Neural progenitor cell (in vitro differentiated cells): ENCODE results near the gene FAT2. TPM values are rescaled to one million over a fixed set of nuclear protein-coding genes. Genes with fewer than 3 reads are reported as not detected.

ENCODE experiments used
- DNase-seq: peaks from one replicate; pipeline ENCODE4 v3.0.0-alpha.2; 2016; ENCODE audit warnings: low spot score
- H2AFZ ChIP-seq: fragments of 200-600 bp; sonication (generic); replicated peaks from 2 replicates; pipeline ENCODE4 v1.6.1; 2016; ENCODE audit warnings: antibody characterized with exemption
- H3F3A ChIP-seq: fragments of 200-600 bp; sonication (generic); 2 replicates; pipeline ENCODE4 v1.6.1; 2016; ENCODE audit warnings: antibody characterized with exemption, low read depth
- H3K27ac ChIP-seq: fragments of 200-600 bp; sonication (generic); 2 replicates; pipeline ENCODE4 v1.5.1; 2016; ENCODE audit warnings: mild to moderate bottlenecking
- H3K27me3 ChIP-seq: fragments of 200-600 bp; sonication (generic); 2 replicates; pipeline ENCODE4 v1.6.1; 2016; ENCODE audit warnings: mild to moderate bottlenecking, moderate library complexity
- H3K36me3 ChIP-seq: fragments of 200-600 bp; sonication (generic); 2 replicates; pipeline ENCODE4 v1.5.1; 2016
- H3K4me1 ChIP-seq: fragments of 200-600 bp; sonication (generic); 2 replicates; pipeline ENCODE4 v1.6.1; 2016; ENCODE audit warnings: mixed run types
- H3K4me2 ChIP-seq: fragments of 200-600 bp; sonication (generic); 2 replicates; pipeline ENCODE4 v1.6.1; 2016
- H3K4me3 ChIP-seq: fragments of 200-600 bp; sonication (generic); 2 replicates; pipeline ENCODE4 v1.5.1; 2016
- H3K79me2 ChIP-seq: fragments of 200-600 bp; sonication (generic); 2 replicates; pipeline ENCODE4 v1.6.1; 2016; ENCODE audit warnings: low read depth
- H3K9ac ChIP-seq: fragments of 200-600 bp; sonication (generic); 2 replicates; pipeline ENCODE4 v1.6.1; 2016
- H3K9me3 ChIP-seq: fragments of 200-600 bp; sonication (generic); 2 replicates; pipeline ENCODE4 v1.5.1; 2016; ENCODE audit warnings: low read depth
- H4K20me1 ChIP-seq: fragments of 200-600 bp; sonication (generic); 2 replicates; pipeline ENCODE4 v1.6.1; 2016; ENCODE audit warnings: low read depth
- H3K27ac Mint-ChIP-seq: 3 replicates; pipeline ENCODE4 v1.8.0; 2021; ENCODE audit warnings: mixed read lengths
- H3K27me3 Mint-ChIP-seq: 2 replicates; pipeline ENCODE4 v1.8.0; 2022; ENCODE audit warnings: low read depth, mild to moderate bottlenecking, inconsistent platforms, moderate library complexity, mixed read lengths; ENCODE audit not compliant: insufficient read depth
- H3K36me3 Mint-ChIP-seq: 3 replicates; pipeline ENCODE4 v1.8.0; 2021; ENCODE audit warnings: mixed read lengths
- H3K4me1 Mint-ChIP-seq: 3 replicates; pipeline ENCODE4 v1.8.0; 2021; ENCODE audit warnings: mixed read lengths
- H3K4me3 Mint-ChIP-seq: 3 replicates; pipeline ENCODE4 v1.8.0; 2021; ENCODE audit warnings: mild to moderate bottlenecking, moderate library complexity, mixed read lengths
- H3K9me3 Mint-ChIP-seq: 3 replicates; pipeline ENCODE4 v1.8.0; 2020; ENCODE audit warnings: mixed read lengths
- EZH2 ChIP-seq: fragments of 200-600 bp; sonication (generic); IDR thresholded peaks from 2 replicates; pipeline ENCODE4 v1.6.1; 2017; ENCODE audit warnings: antibody characterized with exemption, mild to moderate bottlenecking, moderate library complexity
- EZH2phosphoT487 ChIP-seq: fragments of 200-600 bp; sonication (generic); IDR thresholded peaks from 2 replicates; pipeline ENCODE4 v1.6.1; 2017; ENCODE audit warnings: antibody characterized with exemption
- total RNA-seq: library from RNA; depleted of rRNA; stranded (reverse); fragments of >200 nt; gene quantifications from 2 replicates; pipeline ENCODE4 v1.2.3, GENCODE V29; 2015; ENCODE audit warnings: low replicate concordance
- TF ChIP-seq, protein P1 (sequence below): fragments of 200-600 bp; sonication (generic); IDR thresholded peaks from 2 replicates; pipeline ENCODE4 v1.5.1; 2017; ENCODE audit warnings: antibody characterized with exemption, mild to moderate bottlenecking

FAT2 gene
- total RNA-seq, 1 donor from 2014 or later: 0.36 TPM

DNA sequence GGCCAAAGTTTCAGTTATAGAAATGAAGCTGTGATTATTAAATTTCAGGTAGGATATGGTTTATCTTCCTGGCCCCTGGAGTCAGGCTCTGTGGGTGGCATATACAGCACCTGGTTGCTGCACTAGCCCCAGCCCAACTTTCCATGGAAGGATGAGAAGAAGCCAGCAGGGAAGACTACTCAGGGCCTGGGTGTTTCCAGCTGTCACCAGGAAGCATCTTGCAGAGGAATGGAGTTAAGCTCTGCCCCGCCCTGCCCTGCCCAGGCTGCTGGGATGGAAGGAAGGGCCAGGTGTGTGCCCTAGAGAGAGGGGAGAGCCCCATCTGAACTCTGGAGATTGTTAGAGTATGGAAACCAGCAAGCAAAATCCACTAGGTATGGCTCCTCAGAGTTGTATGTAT is 42.8 kb upstream of the FAT2 start:
- Histone ChIP-seq H3K27ac (no peak overlapping the region), H3K36me3 (no peaks in the 10 kb centered on the region), H3K79me2 (no peaks in the 10 kb centered on the region), H3K4me3 (no peak overlapping the region), H3F3A (no peaks in the 10 kb centered on the region), H3K4me2 (no peak overlapping the region), H3K9ac (no peak overlapping the region), H4K20me1 (no peaks in the 10 kb centered on the region), H3K9me3 (no peaks in the 10 kb centered on the region), H2AFZ (no peak overlapping the region), H3K27me3 (no peaks in the 10 kb centered on the region), H3K4me1 (no peaks in the 10 kb centered on the region)
- TF ChIP-seq EZH2: no peak
- no peak for TF ChIP-seq EZH2phosphoT487
- TF ChIP-seq, protein P1, sequence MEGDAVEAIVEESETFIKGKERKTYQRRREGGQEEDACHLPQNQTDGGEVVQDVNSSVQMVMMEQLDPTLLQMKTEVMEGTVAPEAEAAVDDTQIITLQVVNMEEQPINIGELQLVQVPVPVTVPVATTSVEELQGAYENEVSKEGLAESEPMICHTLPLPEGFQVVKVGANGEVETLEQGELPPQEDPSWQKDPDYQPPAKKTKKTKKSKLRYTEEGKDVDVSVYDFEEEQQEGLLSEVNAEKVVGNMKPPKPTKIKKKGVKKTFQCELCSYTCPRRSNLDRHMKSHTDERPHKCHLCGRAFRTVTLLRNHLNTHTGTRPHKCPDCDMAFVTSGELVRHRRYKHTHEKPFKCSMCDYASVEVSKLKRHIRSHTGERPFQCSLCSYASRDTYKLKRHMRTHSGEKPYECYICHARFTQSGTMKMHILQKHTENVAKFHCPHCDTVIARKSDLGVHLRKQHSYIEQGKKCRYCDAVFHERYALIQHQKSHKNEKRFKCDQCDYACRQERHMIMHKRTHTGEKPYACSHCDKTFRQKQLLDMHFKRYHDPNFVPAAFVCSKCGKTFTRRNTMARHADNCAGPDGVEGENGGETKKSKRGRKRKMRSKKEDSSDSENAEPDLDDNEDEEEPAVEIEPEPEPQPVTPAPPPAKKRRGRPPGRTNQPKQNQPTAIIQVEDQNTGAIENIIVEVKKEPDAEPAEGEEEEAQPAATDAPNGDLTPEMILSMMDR: no peak
- Mint-ChIP-seq H3K36me3 (no peaks in the 10 kb centered on the region), H3K4me1 (no peaks in the 10 kb centered on the region), H3K9me3 (no peaks in the 10 kb centered on the region), H3K27ac (no peak overlapping the region), H3K4me3 (no peak overlapping the region), H3K27me3 (peaks cover 2% of the 10 kb centered on the region)
- DNase-seq: no peak

DNA sequence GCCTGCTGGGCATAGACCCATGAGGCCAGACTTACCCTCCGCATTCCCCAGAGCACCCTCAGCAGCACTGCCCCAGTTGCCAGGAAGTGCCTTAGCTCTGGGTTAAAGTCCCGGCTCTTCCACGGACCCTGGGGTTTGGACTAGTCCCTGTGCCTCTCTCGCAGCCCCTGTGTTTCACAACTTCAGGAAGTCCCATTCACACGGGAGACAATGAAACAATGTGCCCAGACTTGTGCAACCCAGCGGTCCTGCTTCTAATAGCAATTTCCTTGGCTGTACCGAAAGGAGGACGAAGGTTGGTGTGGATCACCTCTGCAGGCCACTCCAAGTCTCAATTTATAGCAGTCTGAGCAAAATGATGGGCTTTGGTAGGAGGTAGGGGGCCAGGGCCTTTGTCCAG is 41.8 kb upstream of the FAT2 start:
- H3K4me2 ChIP-seq: no peak overlapping the region
- H3K9ac ChIP-seq: no peak overlapping the region
- no peaks in the 10 kb centered on the region for H3K79me2 ChIP-seq
- no peaks in the 10 kb centered on the region for H3K9me3 Mint-ChIP-seq
- H3F3A ChIP-seq: no peaks in the 10 kb centered on the region
- no peak overlapping the region for H3K27ac Mint-ChIP-seq
- H3K27me3 ChIP-seq: no peaks in the 10 kb centered on the region
- H3K27me3 Mint-ChIP-seq: peaks cover 2% of the 10 kb centered on the region
- H4K20me1 ChIP-seq: no peaks in the 10 kb centered on the region
- DNase-seq: no peak
- no peaks in the 10 kb centered on the region for H3K4me1 Mint-ChIP-seq
- TF ChIP-seq EZH2 (no peak), EZH2phosphoT487 (no peak)
- TF ChIP-seq, protein P1: no peak
- H2AFZ ChIP-seq: no peak overlapping the region
- H3K4me3 ChIP-seq: no peak overlapping the region
- no peaks in the 10 kb centered on the region for H3K36me3 Mint-ChIP-seq
- H3K4me3 Mint-ChIP-seq: no peak overlapping the region
- no peak overlapping the region for H3K27ac ChIP-seq
- no peaks in the 10 kb centered on the region for H3K4me1 ChIP-seq
- H3K9me3 ChIP-seq: no peaks in the 10 kb centered on the region
- no peaks in the 10 kb centered on the region for H3K36me3 ChIP-seq

DNA sequence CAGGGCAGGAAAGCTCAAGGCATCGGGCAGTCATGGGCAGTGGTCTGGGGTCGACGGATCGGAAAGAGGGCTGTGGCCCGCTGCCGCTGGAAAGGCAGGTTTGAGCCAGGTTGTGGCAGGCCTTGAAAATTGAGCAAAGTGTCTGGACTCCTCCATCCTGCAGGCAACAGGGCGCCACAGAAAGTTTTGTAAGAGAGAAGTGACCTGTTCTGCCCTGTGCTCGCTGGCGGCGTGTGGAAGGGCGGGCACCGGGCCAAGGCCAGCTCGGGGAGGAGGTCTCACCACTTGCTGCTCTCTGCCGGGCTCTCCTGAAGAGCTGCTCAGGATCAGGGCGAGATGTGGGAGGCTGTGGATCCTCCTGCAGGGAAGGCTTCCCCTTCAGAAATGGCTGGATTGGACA is 41.4 kb upstream of the FAT2 start:
- Histone ChIP-seq H3F3A (no peaks in the 10 kb centered on the region), H3K4me3 (no peak overlapping the region), H3K9ac (no peak overlapping the region), H3K79me2 (no peaks in the 10 kb centered on the region), H2AFZ (no peak overlapping the region), H4K20me1 (no peaks in the 10 kb centered on the region), H3K4me1 (no peaks in the 10 kb centered on the region), H3K9me3 (no peaks in the 10 kb centered on the region), H3K36me3 (no peaks in the 10 kb centered on the region), H3K27me3 (no peaks in the 10 kb centered on the region), H3K4me2 (no peak overlapping the region), H3K27ac (no peak overlapping the region)
- no peak overlapping the region for H3K4me3 Mint-ChIP-seq
- TF ChIP-seq EZH2phosphoT487 (no peak), EZH2 (no peak)
- TF ChIP-seq, protein P1: no peak
- no peak for DNase-seq
- no peaks in the 10 kb centered on the region for H3K36me3 Mint-ChIP-seq
- H3K27me3 Mint-ChIP-seq: peaks cover 2% of the 10 kb centered on the region
- H3K9me3 Mint-ChIP-seq: no peaks in the 10 kb centered on the region
- H3K4me1 Mint-ChIP-seq: no peaks in the 10 kb centered on the region
- H3K27ac Mint-ChIP-seq: no peak overlapping the region

DNA sequence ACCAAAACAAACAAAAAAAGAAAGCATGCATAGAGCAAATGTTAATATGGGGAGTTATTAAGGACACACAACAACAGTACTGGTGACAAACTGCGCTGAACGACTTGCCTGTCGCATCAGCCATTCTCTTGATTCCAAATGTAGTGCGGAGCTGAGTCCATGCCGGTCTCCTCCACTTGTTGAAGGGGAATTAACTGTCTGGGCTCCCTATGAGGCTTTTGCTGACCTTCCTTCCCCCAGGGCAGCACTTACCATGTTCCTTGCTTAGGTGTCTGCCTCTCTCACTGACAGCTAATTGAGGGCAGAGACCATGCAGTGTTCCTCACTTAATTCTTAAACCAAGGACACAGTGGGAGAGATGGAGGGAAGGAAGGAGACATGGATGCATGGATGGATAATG is 40.8 kb upstream of the FAT2 start:
- Mint-ChIP-seq H3K4me3 (no peak overlapping the region), H3K4me1 (no peaks in the 10 kb centered on the region), H3K36me3 (no peaks in the 10 kb centered on the region), H3K27ac (no peak overlapping the region), H3K9me3 (no peaks in the 10 kb centered on the region), H3K27me3 (peaks cover 2% of the 10 kb centered on the region)
- Histone ChIP-seq H3K79me2 (no peaks in the 10 kb centered on the region), H3K9ac (no peak overlapping the region), H3F3A (no peaks in the 10 kb centered on the region), H3K4me2 (no peak overlapping the region), H3K9me3 (no peaks in the 10 kb centered on the region), H3K27ac (no peak overlapping the region), H2AFZ (no peak overlapping the region), H3K27me3 (no peaks in the 10 kb centered on the region), H4K20me1 (no peaks in the 10 kb centered on the region), H3K36me3 (no peaks in the 10 kb centered on the region), H3K4me3 (no peak overlapping the region), H3K4me1 (no peaks in the 10 kb centered on the region)
- TF ChIP-seq, protein P1: no peak
- TF ChIP-seq EZH2phosphoT487 (no peak), EZH2 (no peak)
- DNase-seq: no peak
